Suprapubic skin (tissue), 4 donors: ENCODE measurements around the gene RBM47.

Experiments used
- CTCF ChIP-seq, 2 donors: fragments of 200-600 bp in 1 of 2; fragments of 450-650 bp in 1 of 2; sonication (generic) in 1 of 2; IDR thresholded peaks; one replicate each; pipeline ENCODE4 v1.5.1; 2016 to 2019; ENCODE audit warnings: antibody characterized with exemption in 2 of 2, mild to moderate bottlenecking in 1 of 2, moderate library complexity in 1 of 2
- EP300 ChIP-seq: sonication (generic); formaldehyde crosslinking; IDR thresholded peaks from one replicate; pipeline ENCODE4 v1.6.1; 2017; ENCODE audit warnings: antibody characterized with exemption
- POLR2AphosphoS5 ChIP-seq, 3 donors: sonication (generic); formaldehyde crosslinking; IDR thresholded peaks; one replicate each; pipeline ENCODE4 v1.6.1; 2017; ENCODE audit warnings: antibody characterized with exemption in 3 of 3

DNA sequence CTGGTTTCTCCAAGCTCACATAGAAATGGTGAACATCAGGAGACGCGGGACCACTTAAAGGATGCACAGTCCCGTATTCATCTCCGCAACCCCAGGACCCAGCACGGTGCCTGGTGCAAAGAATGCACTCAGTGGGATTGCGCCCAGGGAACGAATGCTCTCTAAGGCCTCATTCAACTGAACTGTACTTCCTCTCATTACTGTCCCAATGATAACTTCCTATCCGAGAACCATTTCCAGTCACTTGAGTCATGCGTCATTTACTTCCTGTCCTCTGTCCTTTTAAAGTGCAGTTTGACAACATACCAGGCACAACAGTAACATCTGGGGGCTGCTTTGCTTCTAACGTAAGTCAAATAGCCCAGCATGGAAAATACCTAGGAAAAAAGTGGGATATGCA, 75.7 kb downstream of the RBM47 start:
- no peak for TF ChIP-seq CTCF (IDR thresholded peaks at IDR 0.05)
- no peak for TF ChIP-seq POLR2AphosphoS5 (IDR thresholded peaks at IDR 0.05)
- TF ChIP-seq EP300 = no peak
